ENCODE measurements around the gene AKAP17A.

- peak; percentile 57 to 92 (median 88) for TF ChIP-seq CTCF (IDR thresholded peaks at IDR 0.05 in 8 of 11, conservative IDR thresholded peaks at IDR 0.05 in 3 of 11)
- TF ChIP-seq POLR2AphosphoS5 (IDR thresholded peaks at IDR 0.05), result no peak
- no peak for TF ChIP-seq POLR2A (IDR thresholded peaks at IDR 0.05)
Measured at GRCh38 chrX:1581132-1581531, 10.3 kb upstream of the AKAP17A start.
